Panc1 (cell line): ENCODE data around the gene PROX1. TPM values are rescaled to one million over a fixed set of nuclear protein-coding genes. Genes with fewer than 3 reads are reported as not detected.

ENCODE experiments used
- ATAC-seq: fragments of 200-7000 bp; cut with Tn5 transposase; 2 replicates; pipeline ENCODE4 v1.9.1; 2020; ENCODE audit warnings: mild to moderate bottlenecking, moderate library complexity
- BruUV-seq: library from RNA; stranded (reverse); fragments of 400-500 nt; replicated peaks from 2 replicates; lab custom pipeline; 2021; lab: Mats Ljungman, UMichigan
- CTCF ChIA-PET: fragments of 300-600 bp; sonication (Branson Sonifier 250); formaldehyde crosslinking; loops from one replicate; lab custom pipeline; 2022; ENCODE audit warnings: antibody characterized with exemption; lab: Charles Lee
- POLR2A ChIA-PET: fragments of 300-600 bp; sonication (Branson Sonifier 250); formaldehyde crosslinking; loops from one replicate; lab custom pipeline; 2022; ENCODE audit warnings: antibody characterized with exemption; lab: Charles Lee
- DNase-seq: peaks from one replicate; pipeline ENCODE4 v3.0.0-alpha.2; 2010; ENCODE audit warnings: low read depth, low spot score
- H3K27ac ChIP-seq: 2 replicates; pipeline ENCODE4 v1.5.1; 2011; ENCODE audit warnings: mild to moderate bottlenecking, low read length, inconsistent platforms
- H3K27me3 ChIP-seq: fragments of 200-500 bp; sonication (Bioruptor generic); 2 replicates; pipeline ENCODE4 v1.6.0; 2014; ENCODE audit warnings: low read length, inconsistent platforms; ENCODE audit not compliant: control insufficient read depth, insufficient read depth
- H3K36me3 ChIP-seq: fragments of 200-500 bp; sonication (Bioruptor generic); 2 replicates; pipeline ENCODE4 v1.5.1; 2014; ENCODE audit warnings: inconsistent platforms, mild to moderate bottlenecking, low read length, moderate library complexity; ENCODE audit not compliant: control insufficient read depth, insufficient read depth
- H3K4me1 ChIP-seq: 2 replicates; pipeline ENCODE4 v1.5.1; 2011; ENCODE audit warnings: inconsistent platforms, mild to moderate bottlenecking, low read length, moderate library complexity; ENCODE audit not compliant: control insufficient read depth, insufficient read depth
- H3K4me3 ChIP-seq, 2 experiments: 2 replicates each; pipeline ENCODE4 v1.5.1; 2011 to 2012; ENCODE audit warnings: low read depth in 2 of 2, low read length in 2 of 2, mild to moderate bottlenecking in 2 of 2, inconsistent platforms in 1 of 2, moderate library complexity in 1 of 2
- H3K9me3 ChIP-seq: fragments of 200-500 bp; sonication (Bioruptor generic); 2 replicates; pipeline ENCODE4 v1.5.1; 2014; ENCODE audit warnings: low read depth, mild to moderate bottlenecking, inconsistent platforms, low read length, moderate library complexity; ENCODE audit not compliant: control insufficient read depth, insufficient read depth
- POLR2AphosphoS5 ChIP-seq: IDR thresholded peaks from 2 replicates; pipeline ENCODE4 v1.6.1; 2012; ENCODE audit warnings: mild to moderate bottlenecking, low read depth, low read length, moderate library complexity
- SIN3A ChIP-seq: IDR thresholded peaks from 2 replicates; pipeline ENCODE4 v1.6.1; 2012; ENCODE audit warnings: low read depth, mild to moderate bottlenecking, low read length, moderate library complexity, borderline replicate concordance; ENCODE audit not compliant: insufficient read depth
- TCF7L2 ChIP-seq: IDR thresholded peaks from 2 replicates; pipeline ENCODE4 v1.6.1; 2011; ENCODE audit warnings: mild to moderate bottlenecking, low read depth, low read length, inconsistent platforms
- in situ Hi-C: cut with HindIII; loops from 2 replicates; pipeline ENCODE4 v1.10.0; 2016; ENCODE audit warnings: low sequenced_read_pairs, low pct_unique_long_range_greater_than_20kb
- intact Hi-C: fragments of 100-400 bp; cut with micrococcal nuclease; formaldehyde crosslinking; loops from one replicate; pipeline ENCODE4 v1.10.0; 2022; ENCODE audit not compliant: unreplicated experiment
- total RNA-seq: library from RNA; stranded (reverse); gene quantifications from one replicate; pipeline ENCODE4 v1.2.1, GENCODE V29; 2021; ENCODE audit not compliant: unreplicated experiment
- TF ChIP-seq, protein P1 (sequence below): fragments of 450-650 bp; IDR thresholded peaks from 2 replicates; pipeline ENCODE4 v1.5.1; 2017; ENCODE audit warnings: mild to moderate bottlenecking
- TF ChIP-seq, protein P2 (sequence below), 2 experiments: IDR thresholded peaks; 2 replicates each; pipeline ENCODE4 v1.6.1; 2011 to 2012; ENCODE audit warnings: low read depth in 2 of 2, control low read depth in 1 of 2, low read length in 1 of 2, mild to moderate bottlenecking in 1 of 2, moderate library complexity in 1 of 2; ENCODE audit not compliant: insufficient read depth in 1 of 2

The PROX1 gene
- total RNA-seq, 1 experiment from 2014 or later = 0.13 TPM

- intact Hi-C loops = no loop called here
- H3K27me3 ChIP-seq = peaks cover 31% of the 10 kb centered on the region
These were observed 87.7 kb downstream of the PROX1 start for GRCh38 chr1:214075305-214075998.

GRCh38 chr1:214075999-214076707 is 88.4 kb downstream of the PROX1 start:
- TF ChIP-seq TCF7L2 = no peak
- TF ChIP-seq, protein P1, sequence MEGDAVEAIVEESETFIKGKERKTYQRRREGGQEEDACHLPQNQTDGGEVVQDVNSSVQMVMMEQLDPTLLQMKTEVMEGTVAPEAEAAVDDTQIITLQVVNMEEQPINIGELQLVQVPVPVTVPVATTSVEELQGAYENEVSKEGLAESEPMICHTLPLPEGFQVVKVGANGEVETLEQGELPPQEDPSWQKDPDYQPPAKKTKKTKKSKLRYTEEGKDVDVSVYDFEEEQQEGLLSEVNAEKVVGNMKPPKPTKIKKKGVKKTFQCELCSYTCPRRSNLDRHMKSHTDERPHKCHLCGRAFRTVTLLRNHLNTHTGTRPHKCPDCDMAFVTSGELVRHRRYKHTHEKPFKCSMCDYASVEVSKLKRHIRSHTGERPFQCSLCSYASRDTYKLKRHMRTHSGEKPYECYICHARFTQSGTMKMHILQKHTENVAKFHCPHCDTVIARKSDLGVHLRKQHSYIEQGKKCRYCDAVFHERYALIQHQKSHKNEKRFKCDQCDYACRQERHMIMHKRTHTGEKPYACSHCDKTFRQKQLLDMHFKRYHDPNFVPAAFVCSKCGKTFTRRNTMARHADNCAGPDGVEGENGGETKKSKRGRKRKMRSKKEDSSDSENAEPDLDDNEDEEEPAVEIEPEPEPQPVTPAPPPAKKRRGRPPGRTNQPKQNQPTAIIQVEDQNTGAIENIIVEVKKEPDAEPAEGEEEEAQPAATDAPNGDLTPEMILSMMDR = no peak
- TF ChIP-seq POLR2AphosphoS5 = no peak
- TF ChIP-seq, protein P2, sequence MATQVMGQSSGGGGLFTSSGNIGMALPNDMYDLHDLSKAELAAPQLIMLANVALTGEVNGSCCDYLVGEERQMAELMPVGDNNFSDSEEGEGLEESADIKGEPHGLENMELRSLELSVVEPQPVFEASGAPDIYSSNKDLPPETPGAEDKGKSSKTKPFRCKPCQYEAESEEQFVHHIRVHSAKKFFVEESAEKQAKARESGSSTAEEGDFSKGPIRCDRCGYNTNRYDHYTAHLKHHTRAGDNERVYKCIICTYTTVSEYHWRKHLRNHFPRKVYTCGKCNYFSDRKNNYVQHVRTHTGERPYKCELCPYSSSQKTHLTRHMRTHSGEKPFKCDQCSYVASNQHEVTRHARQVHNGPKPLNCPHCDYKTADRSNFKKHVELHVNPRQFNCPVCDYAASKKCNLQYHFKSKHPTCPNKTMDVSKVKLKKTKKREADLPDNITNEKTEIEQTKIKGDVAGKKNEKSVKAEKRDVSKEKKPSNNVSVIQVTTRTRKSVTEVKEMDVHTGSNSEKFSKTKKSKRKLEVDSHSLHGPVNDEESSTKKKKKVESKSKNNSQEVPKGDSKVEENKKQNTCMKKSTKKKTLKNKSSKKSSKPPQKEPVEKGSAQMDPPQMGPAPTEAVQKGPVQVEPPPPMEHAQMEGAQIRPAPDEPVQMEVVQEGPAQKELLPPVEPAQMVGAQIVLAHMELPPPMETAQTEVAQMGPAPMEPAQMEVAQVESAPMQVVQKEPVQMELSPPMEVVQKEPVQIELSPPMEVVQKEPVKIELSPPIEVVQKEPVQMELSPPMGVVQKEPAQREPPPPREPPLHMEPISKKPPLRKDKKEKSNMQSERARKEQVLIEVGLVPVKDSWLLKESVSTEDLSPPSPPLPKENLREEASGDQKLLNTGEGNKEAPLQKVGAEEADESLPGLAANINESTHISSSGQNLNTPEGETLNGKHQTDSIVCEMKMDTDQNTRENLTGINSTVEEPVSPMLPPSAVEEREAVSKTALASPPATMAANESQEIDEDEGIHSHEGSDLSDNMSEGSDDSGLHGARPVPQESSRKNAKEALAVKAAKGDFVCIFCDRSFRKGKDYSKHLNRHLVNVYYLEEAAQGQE (IDR thresholded peaks at IDR 0.05; ENCODE audit: insufficient read depth in 1 of 2, low read depth in 2 of 2, low read length in 1 of 2) = no peak
- TF ChIP-seq SIN3A = no peak
- Histone ChIP-seq H3K27me3 (peaks cover 25% of the 10 kb centered on the region), H3K27ac (no peak overlapping the region), H3K36me3 (no peaks in the 10 kb centered on the region), H3K4me1 (no peaks in the 10 kb centered on the region), H3K4me3 (no peak overlapping the region), H3K9me3 (no peaks in the 10 kb centered on the region)
- intact Hi-C loops (no loop called here), in situ Hi-C loops (no loop called here)
- ATAC-seq (no peak), DNase-seq (no peak)
- no TSS peak for BruUV-seq
- CTCF ChIA-PET = no interaction called here
- POLR2A ChIA-PET = no interaction called here

More at GRCh38 chr1:214075305-214075998, 87.7 kb downstream of the PROX1 start:
- Histone ChIP-seq H3K27ac (no peak overlapping the region), H3K4me1 (no peaks in the 10 kb centered on the region), H3K4me3 (no peak overlapping the region), H3K36me3 (no peaks in the 10 kb centered on the region), H3K9me3 (no peaks in the 10 kb centered on the region)
- POLR2A ChIA-PET = no interaction called here
- TF ChIP-seq POLR2AphosphoS5 (no peak), SIN3A (no peak), TCF7L2 (no peak)
- TF ChIP-seq, protein P1 = no peak
- TF ChIP-seq, protein P2 (IDR thresholded peaks at IDR 0.05; ENCODE audit: insufficient read depth in 1 of 2, low read depth in 2 of 2, low read length in 1 of 2) = no peak
- DNase-seq = no peak
- CTCF ChIA-PET = no interaction called here
- no peak for ATAC-seq
- no TSS peak for BruUV-seq
- in situ Hi-C loops = no loop called here
